Measurements from ENCODE around the gene TNPO2.

- TF ChIP-seq EP300 (IDR thresholded peaks at IDR 0.05), result no peak
- TF ChIP-seq, protein P1, sequence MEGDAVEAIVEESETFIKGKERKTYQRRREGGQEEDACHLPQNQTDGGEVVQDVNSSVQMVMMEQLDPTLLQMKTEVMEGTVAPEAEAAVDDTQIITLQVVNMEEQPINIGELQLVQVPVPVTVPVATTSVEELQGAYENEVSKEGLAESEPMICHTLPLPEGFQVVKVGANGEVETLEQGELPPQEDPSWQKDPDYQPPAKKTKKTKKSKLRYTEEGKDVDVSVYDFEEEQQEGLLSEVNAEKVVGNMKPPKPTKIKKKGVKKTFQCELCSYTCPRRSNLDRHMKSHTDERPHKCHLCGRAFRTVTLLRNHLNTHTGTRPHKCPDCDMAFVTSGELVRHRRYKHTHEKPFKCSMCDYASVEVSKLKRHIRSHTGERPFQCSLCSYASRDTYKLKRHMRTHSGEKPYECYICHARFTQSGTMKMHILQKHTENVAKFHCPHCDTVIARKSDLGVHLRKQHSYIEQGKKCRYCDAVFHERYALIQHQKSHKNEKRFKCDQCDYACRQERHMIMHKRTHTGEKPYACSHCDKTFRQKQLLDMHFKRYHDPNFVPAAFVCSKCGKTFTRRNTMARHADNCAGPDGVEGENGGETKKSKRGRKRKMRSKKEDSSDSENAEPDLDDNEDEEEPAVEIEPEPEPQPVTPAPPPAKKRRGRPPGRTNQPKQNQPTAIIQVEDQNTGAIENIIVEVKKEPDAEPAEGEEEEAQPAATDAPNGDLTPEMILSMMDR (IDR thresholded peaks at IDR 0.05), result no peak
- no peak for TF ChIP-seq POLR2A (IDR thresholded peaks at IDR 0.05)
These were observed 46.0 kb upstream of the TNPO2 start for GRCh38 chr19:12769689-12770088.

All from tibial nerve (tissue), 4 donors.